Activated B cell treated with CpG ODN at 0.5 μM for 24 hours (primary cell): ENCODE results near the gene MT1F. TPM values are rescaled to one million over a fixed set of nuclear protein-coding genes. Genes with fewer than 3 reads are reported as not detected.

Experiments
- ATAC-seq: fragments of 200-7000 bp; cut with Tn5 transposase; one replicate; pipeline ENCODE4 v1.10.0; 2021; ENCODE audit warnings: low read depth, mild to moderate bottlenecking, moderate library complexity
- CTCF ChIA-PET: fragments of 350-600 bp; sonication (Branson Sonifier 250); formaldehyde crosslinking; loops from one replicate; lab custom pipeline; 2021; ENCODE audit warnings: antibody characterized with exemption; lab: Charles Lee
- POLR2A ChIA-PET: fragments of 350-600 bp; sonication (Branson Sonifier 250); formaldehyde crosslinking; loops from one replicate; lab custom pipeline; 2021; ENCODE audit warnings: antibody characterized with exemption; lab: Charles Lee
- DNase-seq: peaks from one replicate; pipeline ENCODE4 v3.0.0; 2022
- H3K27ac Mint-ChIP-seq: one replicate; pipeline ENCODE4 v1.8.0; 2020; ENCODE audit warnings: mixed read lengths
- H3K27me3 Mint-ChIP-seq: one replicate; pipeline ENCODE4 v1.8.0; 2021; ENCODE audit warnings: mixed read lengths
- H3K36me3 Mint-ChIP-seq: one replicate; pipeline ENCODE4 v1.8.0; 2021; ENCODE audit warnings: low read depth, mixed read lengths
- H3K4me1 Mint-ChIP-seq: one replicate; pipeline ENCODE4 v1.8.0; 2021; ENCODE audit warnings: mixed read lengths
- H3K4me3 Mint-ChIP-seq: one replicate; pipeline ENCODE4 v1.8.0; 2020; ENCODE audit warnings: mild to moderate bottlenecking, mixed read lengths
- H3K9me3 Mint-ChIP-seq: one replicate; pipeline ENCODE4 v1.8.0; 2020; ENCODE audit warnings: mixed read lengths
- CTCF ChIP-seq: fragments of 200-600 bp; IDR thresholded peaks from one replicate; pipeline ENCODE4 v1.8.0; 2022; ENCODE audit warnings: antibody characterized with exemption, mild to moderate bottlenecking
- intact Hi-C: fragments of 100-400 bp; cut with micrococcal nuclease; formaldehyde crosslinking; loops from one replicate; pipeline ENCODE4 v1.15.1; 2024
- total RNA-seq: library from RNA; stranded (reverse); gene quantifications from 2 replicates; pipeline ENCODE4 v1.2.3, GENCODE V29; 2022

The MT1F gene
- total RNA-seq, 1 donor from 2014 or later, result 21.4 TPM

- Mint-ChIP-seq H3K27ac (no peak overlapping the region), H3K27me3 (peaks cover 8% of the 10 kb centered on the region), H3K4me1 (peaks cover 11% of the 10 kb centered on the region), H3K4me3 (no peak overlapping the region), H3K36me3 (no peaks in the 10 kb centered on the region), H3K9me3 (no peaks in the 10 kb centered on the region)
- TF ChIP-seq CTCF, result no peak
- ChIA-PET CTCF (interaction anchor here (1.8 kb wide), 1 partner anchor 18 kb away, joined by 7 read pairs; no protein-coding TSS in a partner anchor), POLR2A (interaction anchor here (0.6 to 1.8 kb wide), 7 partner anchors 13 to 186 kb away, joined by 3 to 9 read pairs (median 4); partner anchors contain the start of gene MT2A)
- intact Hi-C loops, result loop anchor here (2.0 to 5.0 kb wide), 4 partner anchors 19 to 166 kb away; no protein-coding TSS in a partner anchor
- ATAC-seq (no peak), DNase-seq (no peak)
Measured at GRCh38 chr16:56683424-56684172, 25.8 kb downstream of the MT1F start.

- ChIA-PET POLR2A (no interaction called here), CTCF (interaction anchor here (1.2 kb wide), 1 partner anchor 18 kb away, joined by 3 read pairs; no protein-coding TSS in a partner anchor)
- no peaks in the 10 kb centered on the region for H3K9me3 Mint-ChIP-seq
Measured at GRCh38 chr16:56684256-56684925, 26.6 kb downstream of the MT1F start.

GRCh38 chr16:56684926-56685590, 27.3 kb downstream of the MT1F start:
- H3K9me3 Mint-ChIP-seq, result no peaks in the 10 kb centered on the region
- H3K27ac Mint-ChIP-seq, result no peak overlapping the region
- H3K36me3 Mint-ChIP-seq, result no peaks in the 10 kb centered on the region
- no peak for ATAC-seq
- POLR2A ChIA-PET, result no interaction called here
- H3K27me3 Mint-ChIP-seq, result peaks cover 8% of the 10 kb centered on the region
- H3K4me1 Mint-ChIP-seq, result peaks cover 11% of the 10 kb centered on the region
- intact Hi-C loops, result loop anchor here (5.0 kb wide), 3 partner anchors 43 to 168 kb away; no protein-coding TSS in a partner anchor
- no peak for DNase-seq
- CTCF ChIA-PET, result interaction anchor here (1.2 kb wide), 1 partner anchor 17 kb away, joined by 3 read pairs; no protein-coding TSS in a partner anchor
- no peak for TF ChIP-seq CTCF
- H3K4me3 Mint-ChIP-seq, result no peak overlapping the region

More at GRCh38 chr16:56684256-56684925, 26.6 kb downstream of the MT1F start:
- Mint-ChIP-seq H3K27me3 (peaks cover 8% of the 10 kb centered on the region), H3K36me3 (no peaks in the 10 kb centered on the region), H3K4me3 (no peak overlapping the region), H3K4me1 (peaks cover 11% of the 10 kb centered on the region), H3K27ac (no peak overlapping the region)
- no peak for ATAC-seq
- TF ChIP-seq CTCF, result no peak
- intact Hi-C loops, result loop anchor here (5.0 kb wide), 3 partner anchors 42 to 167 kb away; no protein-coding TSS in a partner anchor
- DNase-seq, result no peak

- H3K36me3 Mint-ChIP-seq, result no peaks in the 10 kb centered on the region
- peaks cover 4% of the 10 kb centered on the region for H3K4me1 Mint-ChIP-seq
- H3K4me3 Mint-ChIP-seq, result no peak overlapping the region
- ChIA-PET POLR2A (interaction anchor here (0.6 to 0.7 kb wide), 2 partner anchors 15 to 1025 kb away, joined by 3 read pairs; no protein-coding TSS in a partner anchor), CTCF (no interaction called here)
- H3K9me3 Mint-ChIP-seq, result peaks cover 3% of the 10 kb centered on the region
- peaks cover 12% of the 10 kb centered on the region for H3K27me3 Mint-ChIP-seq
- ATAC-seq (no peak), DNase-seq (no peak)
- H3K27ac Mint-ChIP-seq, result no peak overlapping the region
- no peak for TF ChIP-seq CTCF
- intact Hi-C loops, result no loop called here
Measured at GRCh38 chr16:56686758-56687157, 29.0 kb downstream of the MT1F start.
